ENCODE measurements around the gene LCORL. TPM values are rescaled to one million over a fixed set of nuclear protein-coding genes. Genes with fewer than 3 reads are reported as not detected.

LCORL gene
- total RNA-seq, 1 experiment from 2014 or later: 15.5 TPM

GRCh38 chr4:17945303-17945702 lies 76.3 kb downstream of the LCORL start:
- Histone ChIP-seq H3K79me2 (ENCODE audit: insufficient read depth, low read length) (no peaks in the 10 kb centered on the region), H3K4ac (ENCODE audit: low read depth, low read length) (no peak overlapping the region), H2BK20ac (ENCODE audit: low read depth, low read length, poor library complexity, severe bottlenecking) (no peak overlapping the region), H3K27ac (ENCODE audit: insufficient read length, low read depth, low read length) (no peak overlapping the region), H3K4me1 (ENCODE audit: insufficient read depth, low read length) (no peaks in the 10 kb centered on the region), H3K27me3 (ENCODE audit: insufficient read depth, low read length) (no peaks in the 10 kb centered on the region), H3K14ac (ENCODE audit: insufficient read depth, low read length) (no peak overlapping the region), H2BK5ac (ENCODE audit: insufficient read length, low read length) (no peak overlapping the region), H3K56ac (ENCODE audit: insufficient read length, low read depth, low read length) (no peak overlapping the region), H2BK120ac (ENCODE audit: low read depth, low read length, poor library complexity, severe bottlenecking) (no peak overlapping the region), H4K8ac (replicated peaks; ENCODE audit: insufficient read length, low read depth, low read length) (no peak overlapping the region), H2AK5ac (ENCODE audit: insufficient read length, low read length) (no peak overlapping the region), H3T11ph (ENCODE audit: low read length) (no peak overlapping the region), H3K23me2 (ENCODE audit: insufficient read length, low read depth, low read length, poor library complexity, severe bottlenecking) (no peaks in the 10 kb centered on the region), H3K4me2 (ENCODE audit: insufficient read depth, insufficient read length, low read length) (no peak overlapping the region), H2AFZ (ENCODE audit: low read length) (no peak overlapping the region), H2BK15ac (ENCODE audit: low read depth, low read length) (no peak overlapping the region), H3K18ac (ENCODE audit: insufficient read length, low read depth, low read length) (no peak overlapping the region), H4K5ac (ENCODE audit: insufficient read length, low read depth, low read length) (no peak overlapping the region), H3K79me1 (ENCODE audit: insufficient read depth, low read depth, low read length, poor library complexity, severe bottlenecking) (no peaks in the 10 kb centered on the region), H4K91ac (ENCODE audit: insufficient read length, low read depth, low read length) (no peak overlapping the region), H3K9me3 (ENCODE audit: control insufficient read depth, low read depth, low read length) (no peaks in the 10 kb centered on the region), H2BK12ac (ENCODE audit: insufficient read length, low read depth, low read length) (no peak overlapping the region), H3K23ac (ENCODE audit: insufficient read length, low read depth, low read length) (no peak overlapping the region), H4K20me1 (ENCODE audit: control insufficient read depth, insufficient read depth, insufficient read length) (no peaks in the 10 kb centered on the region), H3K9ac (ENCODE audit: extremely low read depth, insufficient read length, low read length) (no peak overlapping the region)
- no CpG with 5 or more reads among the region's 2 CpGs for WGBS (ENCODE audit: extremely low coverage, insufficient read length, low lambda C conversion rate)
- TF ChIP-seq CTCF (conservative IDR thresholded peaks at IDR 0.05): no peak
- H3K27ac Mint-ChIP-seq: no peak overlapping the region
- H3K27me3 Mint-ChIP-seq (ENCODE audit: low read depth): no peaks in the 10 kb centered on the region
- no peak for DNase-seq
- no peak overlapping the region for H3K4me3 Mint-ChIP-seq
- no peaks in the 10 kb centered on the region for H3K9me3 Mint-ChIP-seq
- peaks cover 9 to 10% of the 10 kb centered on the region in 2 experiments for H3K4me1 Mint-ChIP-seq
- no peaks in the 10 kb centered on the region for H3K36me3 Mint-ChIP-seq (ENCODE audit: insufficient read depth in 1 of 3, low read depth in 3 of 3)

All from H9 (cell line).